Keratinocyte (primary cell): Measurements from ENCODE around the gene DEPDC5.

Source experiments
- EZH2 ChIP-seq: IDR thresholded peaks from one replicate; pipeline ENCODE4 v1.6.1; 2012; ENCODE audit warnings: inconsistent platforms, mild to moderate bottlenecking, low read length, moderate library complexity
- TF ChIP-seq, protein P1 (sequence below), 3 experiments: IDR thresholded peaks in 1 of 3; conservative IDR thresholded peaks in 1 of 3; optimal IDR thresholded peaks in 1 of 3; 2 replicates in 2 of 3; 3 replicates in 1 of 3; pipeline versions ENCODE3 to v1.5.1; 2011; ENCODE audit warnings: low read length in 3 of 3, mild to moderate bottlenecking in 3 of 3, moderate library complexity in 2 of 3, control low read depth in 1 of 3, inconsistent platforms in 1 of 3; ENCODE audit not compliant: insufficient read depth in 2 of 3; ENCODE audit errors: extremely low read depth in 1 of 3

DNA sequence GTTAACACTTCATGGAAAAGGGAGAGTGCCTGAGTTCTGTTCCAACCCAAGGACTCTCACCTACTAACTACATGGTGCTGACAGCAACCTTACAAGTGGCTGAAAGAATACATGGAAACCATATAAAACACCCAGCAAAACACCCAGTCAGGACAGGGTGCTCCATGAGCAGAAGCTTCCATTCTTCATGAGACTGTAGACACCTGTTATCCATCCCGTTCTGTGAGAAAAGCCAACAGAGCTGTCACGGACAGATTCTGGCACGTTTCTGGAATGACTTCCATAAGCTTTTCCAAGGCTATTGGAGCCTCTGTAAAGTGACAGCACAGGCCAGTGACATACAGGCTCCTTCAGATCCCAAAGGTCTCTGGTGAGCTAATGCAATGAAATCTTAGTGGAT lies 27.1 kb upstream of the DEPDC5 start:
- TF ChIP-seq, protein P1, sequence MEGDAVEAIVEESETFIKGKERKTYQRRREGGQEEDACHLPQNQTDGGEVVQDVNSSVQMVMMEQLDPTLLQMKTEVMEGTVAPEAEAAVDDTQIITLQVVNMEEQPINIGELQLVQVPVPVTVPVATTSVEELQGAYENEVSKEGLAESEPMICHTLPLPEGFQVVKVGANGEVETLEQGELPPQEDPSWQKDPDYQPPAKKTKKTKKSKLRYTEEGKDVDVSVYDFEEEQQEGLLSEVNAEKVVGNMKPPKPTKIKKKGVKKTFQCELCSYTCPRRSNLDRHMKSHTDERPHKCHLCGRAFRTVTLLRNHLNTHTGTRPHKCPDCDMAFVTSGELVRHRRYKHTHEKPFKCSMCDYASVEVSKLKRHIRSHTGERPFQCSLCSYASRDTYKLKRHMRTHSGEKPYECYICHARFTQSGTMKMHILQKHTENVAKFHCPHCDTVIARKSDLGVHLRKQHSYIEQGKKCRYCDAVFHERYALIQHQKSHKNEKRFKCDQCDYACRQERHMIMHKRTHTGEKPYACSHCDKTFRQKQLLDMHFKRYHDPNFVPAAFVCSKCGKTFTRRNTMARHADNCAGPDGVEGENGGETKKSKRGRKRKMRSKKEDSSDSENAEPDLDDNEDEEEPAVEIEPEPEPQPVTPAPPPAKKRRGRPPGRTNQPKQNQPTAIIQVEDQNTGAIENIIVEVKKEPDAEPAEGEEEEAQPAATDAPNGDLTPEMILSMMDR (optimal IDR thresholded peaks at IDR 0.05 in 1 of 3, IDR thresholded peaks at IDR 0.05 in 1 of 3, conservative IDR thresholded peaks at IDR 0.05 in 1 of 3; ENCODE audit: extremely low read depth in 1 of 3, insufficient read depth in 2 of 3, low read length in 3 of 3) = no peak
- TF ChIP-seq EZH2 = no peak
